Stimulated activated CD4-positive, alpha-beta T cell treated with anti-CD3 and anti-CD28 coated beads, Interleukin-2, amount 100 ng/mL, for 48 hours (primary cell): ENCODE results near the gene CBFA2T3.

Source experiments
- DNase-seq, 2 donors: peaks; one replicate each; pipeline ENCODE4 v3.0.0-alpha.2; 2020

CBFA2T3 gene

GRCh38 chr16:88853325-88853941 is 123.6 kb downstream of the CBFA2T3 start:
- no peak for DNase-seq

DNA sequence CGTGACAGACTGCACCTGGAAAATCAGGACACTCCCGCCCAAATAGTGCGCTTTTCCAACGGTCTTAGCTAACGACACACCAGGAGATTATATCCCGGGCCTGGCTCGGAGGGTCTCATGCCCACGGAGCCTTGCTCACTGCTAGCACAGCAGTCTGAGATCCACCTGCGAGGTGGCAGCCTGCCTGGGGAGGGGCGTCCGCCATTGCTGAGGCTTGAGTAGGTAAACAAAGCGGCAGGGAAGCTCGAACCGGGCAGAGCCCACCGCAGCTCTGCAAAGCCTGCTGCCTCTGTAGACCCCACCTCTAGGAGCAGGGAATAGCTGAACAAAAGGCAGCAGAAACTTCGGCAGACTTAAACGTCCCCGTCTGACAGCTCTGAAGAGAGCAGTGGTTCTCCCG is 125.4 kb downstream of the CBFA2T3 start:
- DNase-seq = no peak

- no peak for DNase-seq
Measured at GRCh38 chr16:88850531-88851199, 126.3 kb downstream of the CBFA2T3 start.

- DNase-seq = no peak
Measured at GRCh38 chr16:88848557-88848956, 128.4 kb downstream of the CBFA2T3 start.

DNA sequence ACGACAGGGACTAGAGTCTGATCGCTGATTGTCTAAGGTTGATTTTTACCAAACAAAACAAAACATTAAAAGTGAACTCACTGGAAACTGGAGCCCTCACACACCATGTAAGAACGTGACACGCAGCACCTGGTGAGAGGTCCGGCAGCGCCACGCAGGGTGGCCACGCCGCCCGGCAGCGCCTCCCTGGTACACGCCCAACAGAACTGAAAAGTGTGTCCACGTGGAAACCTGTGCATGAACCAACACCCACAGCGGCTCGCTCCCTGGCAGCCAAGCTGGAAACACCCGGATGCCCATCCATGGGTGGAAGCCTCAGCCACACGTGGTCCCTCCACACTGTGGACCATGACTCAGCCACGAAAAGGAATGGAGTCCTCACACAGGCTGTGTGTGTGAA is 129.4 kb downstream of the CBFA2T3 start:
- DNase-seq = no peak

GRCh38 chr16:88846088-88846487 is 130.9 kb downstream of the CBFA2T3 start:
- DNase-seq = no peak

DNA sequence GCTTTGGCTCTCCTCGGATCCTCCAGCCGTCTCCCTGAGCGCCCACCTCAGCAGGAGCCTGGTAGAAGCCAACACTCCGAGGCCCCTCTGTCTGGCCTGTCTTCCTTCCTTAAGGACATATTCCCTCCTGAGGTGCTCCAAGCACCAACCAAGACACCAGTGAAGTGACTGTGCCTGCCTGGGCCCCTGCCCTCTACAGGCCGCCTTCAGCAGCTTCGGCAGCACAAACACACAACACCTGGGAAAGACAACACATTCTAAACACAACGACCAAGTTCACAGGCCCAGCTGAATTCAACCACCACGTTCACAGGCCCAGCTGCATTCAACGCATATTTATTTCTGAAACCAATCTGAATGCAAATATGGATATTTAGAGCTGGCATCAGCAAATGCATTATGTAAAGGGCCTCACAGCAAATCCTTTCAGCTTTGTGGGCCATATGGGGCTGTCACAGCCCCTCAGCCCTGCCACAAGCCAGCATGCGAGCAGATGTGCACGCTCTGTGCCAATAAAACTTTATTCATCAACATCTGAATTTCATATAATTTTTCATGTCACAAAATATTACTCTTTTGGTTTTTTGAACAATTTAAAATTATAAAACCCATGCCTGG is 132.5 kb downstream of the CBFA2T3 start:
- no peak for DNase-seq

DNA sequence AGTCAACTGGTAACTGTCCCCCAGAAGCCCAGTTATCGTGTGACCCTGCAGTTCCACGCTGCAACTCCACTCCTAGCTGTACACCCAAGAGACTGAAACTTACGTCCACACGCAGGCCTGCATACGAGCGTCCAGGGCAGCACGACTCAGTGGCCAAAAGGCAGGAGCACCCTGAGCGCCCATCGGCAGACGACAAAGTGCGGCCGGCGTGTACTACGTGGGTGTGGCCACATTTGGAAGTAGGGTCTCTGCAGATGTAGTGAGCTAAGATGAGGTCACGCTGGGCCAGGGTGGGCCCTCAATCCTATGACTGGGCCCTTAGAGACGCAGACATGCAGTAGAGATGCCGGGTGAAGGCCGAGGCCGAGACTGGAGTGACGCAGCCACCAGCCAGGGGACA is 133.8 kb downstream of the CBFA2T3 start:
- no peak for DNase-seq

DNA sequence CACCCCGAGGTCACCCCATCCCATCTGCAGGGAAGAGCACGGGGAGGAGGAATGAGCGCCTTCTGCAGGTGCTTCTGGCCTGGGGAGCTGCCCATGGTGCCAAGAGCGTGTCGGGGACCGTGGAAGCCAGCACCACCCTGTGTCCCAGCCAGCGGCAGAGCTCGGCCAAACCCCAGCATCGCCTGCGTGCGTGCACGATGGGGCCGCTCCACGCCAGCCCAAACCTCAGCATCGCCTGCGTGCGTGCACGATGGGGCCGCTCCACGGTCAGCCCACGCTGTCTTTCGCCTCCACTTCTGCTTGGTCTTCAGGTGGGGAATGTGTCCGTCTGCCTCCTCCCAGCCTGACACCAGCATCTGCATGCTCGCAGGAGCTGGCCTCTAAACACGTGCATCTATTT is 134.2 kb downstream of the CBFA2T3 start:
- DNase-seq = no peak

- no peak for DNase-seq
Measured at GRCh38 chr16:88842308-88842756, 134.7 kb downstream of the CBFA2T3 start.

- DNase-seq = no peak
Measured at GRCh38 chr16:88841521-88842307, 135.3 kb downstream of the CBFA2T3 start.

- DNase-seq = no peak
Measured at GRCh38 chr16:88840600-88841215, 136.3 kb downstream of the CBFA2T3 start.

- no peak for DNase-seq
Measured at GRCh38 chr16:88839745-88840599, 137.0 kb downstream of the CBFA2T3 start.

DNA sequence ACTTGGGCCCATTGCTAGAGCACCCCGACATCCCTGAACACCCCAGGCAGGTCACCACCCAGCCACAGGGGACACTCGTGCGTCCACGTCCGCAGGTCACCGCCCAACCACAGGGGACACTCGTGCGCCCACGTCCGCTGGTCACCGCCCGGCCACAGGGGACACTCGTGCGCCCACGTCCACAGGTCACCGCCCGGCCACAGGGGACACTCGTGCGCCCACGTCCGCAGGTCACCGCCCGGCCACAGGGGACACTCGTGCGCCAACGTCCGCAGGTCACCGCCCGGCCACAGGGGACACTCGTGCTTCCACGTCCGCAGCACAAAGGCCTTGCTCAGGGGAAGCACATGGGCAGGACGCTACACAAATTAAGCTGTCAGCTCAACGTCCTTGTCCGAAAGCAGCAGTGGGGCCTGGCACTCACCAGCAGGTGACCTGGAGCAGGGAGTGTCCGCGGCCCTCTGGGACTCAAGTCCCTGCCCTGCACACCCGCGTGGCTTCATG is 137.9 kb downstream of the CBFA2T3 start:
- no peak for DNase-seq

- no peak for DNase-seq
Measured at GRCh38 chr16:88838566-88838965, 138.4 kb downstream of the CBFA2T3 start.

DNA sequence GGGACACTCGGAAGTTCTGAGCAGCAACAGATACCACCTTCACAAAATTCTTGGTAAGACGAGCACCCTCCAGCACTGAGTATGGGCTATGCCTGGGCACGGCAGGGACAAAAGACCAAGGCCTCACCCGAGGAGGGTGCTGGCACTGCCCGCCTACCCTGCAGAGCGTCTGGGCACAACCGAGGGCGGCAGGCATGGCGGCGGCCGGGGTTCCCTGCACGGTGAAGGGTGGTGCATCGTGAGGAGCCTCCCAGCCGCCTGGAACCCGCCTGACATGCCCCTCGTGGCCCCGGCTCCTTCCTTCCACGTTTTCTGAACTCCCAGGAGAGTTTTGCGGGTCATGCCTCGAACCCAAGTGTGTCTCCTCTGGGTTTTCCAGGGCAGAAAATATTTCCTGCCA is 139.2 kb downstream of the CBFA2T3 start:
- no peak for DNase-seq

GRCh38 chr16:88836791-88837190 is 140.2 kb downstream of the CBFA2T3 start:
- no peak for DNase-seq

DNA sequence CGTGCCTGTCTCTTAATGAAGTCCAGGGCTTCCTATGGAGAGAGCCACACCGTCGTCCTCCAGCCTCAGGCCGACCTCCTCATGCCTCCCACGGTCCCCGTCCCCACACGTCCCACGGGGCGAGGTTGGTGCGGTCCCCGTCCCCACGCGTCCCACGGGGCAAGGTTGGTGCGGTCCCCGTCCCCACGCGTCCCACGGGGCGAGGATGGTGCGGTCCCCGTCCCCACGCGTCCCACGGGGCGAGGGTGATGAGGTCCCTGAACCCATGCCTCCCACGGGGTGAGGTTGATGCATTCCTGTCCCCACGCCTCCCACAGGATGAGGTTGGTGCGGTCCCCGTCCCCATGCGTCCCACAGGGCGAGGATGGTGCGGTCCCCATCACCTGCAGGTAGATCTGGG is 141.2 kb downstream of the CBFA2T3 start:
- no peak for DNase-seq

DNA sequence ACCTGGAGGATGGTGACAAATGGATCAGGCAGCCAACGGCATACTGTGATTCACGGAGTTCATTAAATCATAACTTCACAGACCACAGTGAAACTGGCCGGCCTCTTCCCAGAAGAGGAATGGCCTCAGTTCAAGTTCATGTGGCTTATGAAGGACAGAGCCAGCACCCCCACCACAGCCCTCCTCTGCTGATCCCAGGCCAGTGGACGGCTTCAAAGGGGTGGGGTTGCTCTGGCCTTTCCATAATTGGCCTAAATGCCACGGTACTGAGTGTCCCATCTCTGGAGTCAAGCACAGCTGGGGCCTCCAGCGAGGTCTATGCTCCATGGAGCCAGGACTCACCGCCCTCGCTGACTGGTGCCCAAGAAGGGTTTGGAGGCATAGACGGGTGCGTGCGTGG is 141.6 kb downstream of the CBFA2T3 start:
- no peak for DNase-seq

GRCh38 chr16:88834670-88835069 is 142.3 kb downstream of the CBFA2T3 start:
- DNase-seq = no peak

DNA sequence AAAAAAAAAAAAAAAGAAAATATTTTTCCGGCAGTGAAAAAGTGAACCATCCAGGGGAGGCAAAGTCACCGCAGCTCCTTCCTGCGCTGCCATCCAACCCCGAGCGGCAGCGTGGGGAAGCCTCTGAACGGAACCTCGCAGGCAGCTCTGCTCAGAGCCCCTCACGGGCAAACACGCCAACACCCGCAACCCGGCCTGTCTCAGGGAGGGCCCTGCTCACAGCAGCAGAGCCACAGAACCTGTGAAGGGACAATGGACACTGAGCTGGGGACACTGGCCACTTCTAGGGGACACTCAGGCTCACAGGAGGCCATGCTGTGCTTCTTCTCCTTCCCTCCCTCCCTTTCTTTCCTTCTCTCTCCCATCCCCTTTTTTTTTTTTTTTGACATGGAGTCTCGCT is 143.9 kb downstream of the CBFA2T3 start:
- DNase-seq = no peak

GRCh38 chr16:88831838-88832237 is 145.2 kb downstream of the CBFA2T3 start:
- no peak for DNase-seq
